SK-N-SH (cell line): ENCODE data around the gene POLD4. TPM values are rescaled to one million over a fixed set of nuclear protein-coding genes. Genes with fewer than 3 reads are reported as not detected.
"Not testable (repeated sequence)": the region's sequence is repeated elsewhere in the genome, so short reads cannot be mapped to it uniquely, and the experiment has no call there.

ENCODE experiments used
- CTCF ChIA-PET: fragments of 300-600, 350-600 bp; formaldehyde crosslinking; extraction: SDS; loops from one replicate; lab custom pipeline; 2021; lab: Yijun Ruan, JAX
- POLR2A ChIA-PET: fragments of 350-600 bp; sonication (Branson Sonifier 250); formaldehyde crosslinking; extraction: SDS; loops from one replicate; lab custom pipeline; 2020; ENCODE audit warnings: antibody characterized with exemption, inconsistent platforms; lab: Yijun Ruan, JAX
- DNase-seq: peaks from one replicate; pipeline ENCODE4 v3.0.0; 2012
- H2AFZ ChIP-seq: fragments of 200-600 bp; sonication (generic); 2 replicates; pipeline ENCODE4 v1.8.1; 2016; ENCODE audit warnings: antibody characterized with exemption, mild to moderate bottlenecking, low read depth
- H3F3A ChIP-seq: fragments of 200-600 bp; sonication (generic); replicated peaks from 2 replicates; pipeline ENCODE3; 2016; ENCODE audit warnings: antibody characterized with exemption, mild to moderate bottlenecking; ENCODE audit not compliant: insufficient read depth
- H3K27ac ChIP-seq, 2 experiments: fragments of 200-500 bp in 1 of 2; fragments of 200-600 bp in 1 of 2; sonication (Bioruptor generic) in 1 of 2; sonication (generic), shearing (Covaris generic) in 1 of 2; 2 replicates each; pipeline versions ENCODE4 v1.5.1 to v1.6.1; 2014 to 2016; ENCODE audit warnings: low read depth in 2 of 2, inconsistent platforms in 1 of 2, low read length in 1 of 2, mild to moderate bottlenecking in 1 of 2, mixed read lengths in 1 of 2
- H3K27me3 ChIP-seq: fragments of 200-600 bp; sonication (generic), shearing (Covaris generic); 2 replicates; pipeline ENCODE4 v1.6.1; 2016; ENCODE audit warnings: mixed run types; ENCODE audit not compliant: insufficient read depth
- H3K36me3 ChIP-seq, 2 experiments: fragments of 200-500 bp in 1 of 2; fragments of 200-600 bp in 1 of 2; sonication (Bioruptor generic) in 1 of 2; sonication (generic) in 1 of 2; replicated peaks in 1 of 2; 2 replicates each; pipeline versions ENCODE3 to v1.5.1; 2014 to 2016; ENCODE audit warnings: low read length in 1 of 2, mild to moderate bottlenecking in 1 of 2; ENCODE audit not compliant: insufficient read depth in 2 of 2, control insufficient read depth in 1 of 2
- H3K4me1 ChIP-seq, 2 experiments: fragments of 200-500 bp in 1 of 2; fragments of 200-600 bp in 1 of 2; sonication (Bioruptor generic) in 1 of 2; sonication (generic), shearing (Covaris generic) in 1 of 2; 2 replicates each; pipeline versions ENCODE4 v1.5.1 to v1.6.1; 2014 to 2016; ENCODE audit warnings: low read depth in 1 of 2, low read length in 1 of 2, mixed run types in 1 of 2; ENCODE audit not compliant: insufficient read depth in 2 of 2, control insufficient read depth in 1 of 2
- H3K4me2 ChIP-seq: fragments of 200-600 bp; sonication (generic), shearing (Covaris generic); 2 replicates; pipeline ENCODE4 v1.6.1; 2017; ENCODE audit warnings: mixed run types
- H3K4me3 ChIP-seq, 2 experiments: fragments of 200-500 bp in 1 of 2; fragments of 200-600 bp in 1 of 2; sonication (Bioruptor generic) in 1 of 2; sonication (generic), shearing (Covaris generic) in 1 of 2; 2 replicates each; pipeline versions ENCODE4 v1.5.1 to v1.8.1; 2014 to 2016; ENCODE audit warnings: low read depth in 2 of 2, inconsistent platforms in 1 of 2, low read length in 1 of 2, mild to moderate bottlenecking in 1 of 2, mixed read lengths in 1 of 2, moderate library complexity in 1 of 2
- H3K79me2 ChIP-seq: fragments of 200-600 bp; sonication (generic); 2 replicates; pipeline ENCODE4 v1.8.1; 2017; ENCODE audit warnings: mild to moderate bottlenecking; ENCODE audit not compliant: insufficient read depth
- H3K9ac ChIP-seq: fragments of 200-600 bp; sonication (generic); 2 replicates; pipeline ENCODE4 v1.6.1; 2017; ENCODE audit warnings: mixed run types
- H3K9me2 ChIP-seq: fragments of 200-600 bp; sonication (generic); 2 replicates; pipeline ENCODE4 v1.6.1; 2017; ENCODE audit warnings: mixed run types
- H3K9me3 ChIP-seq: fragments of 200-600 bp; sonication (generic); 2 replicates; pipeline ENCODE4 v1.6.1; 2017; ENCODE audit warnings: mixed run types, mild to moderate bottlenecking, moderate library complexity
- H4K20me1 ChIP-seq: fragments of 200-600 bp; sonication (generic); 2 replicates; pipeline ENCODE4 v1.6.1; 2017; ENCODE audit warnings: mild to moderate bottlenecking, mixed run types; ENCODE audit not compliant: insufficient read depth
- CHD2 ChIP-seq: fragments of 150-350 bp; IDR thresholded peaks from 2 replicates; pipeline ENCODE4 v1.6.1; 2018; ENCODE audit warnings: low read length; ENCODE audit not compliant: partially characterized antibody
- ELF1 ChIP-seq: IDR thresholded peaks from 2 replicates; pipeline ENCODE4 v1.4.0; 2012
- EZH2phosphoT487 ChIP-seq: fragments of 200-600 bp; sonication (generic); IDR thresholded peaks from 2 replicates; pipeline ENCODE4 v1.6.1; 2017; ENCODE audit warnings: low read depth, mixed run types, mild to moderate bottlenecking, antibody characterized with exemption, moderate library complexity, borderline replicate concordance
- FOSL2 ChIP-seq: IDR thresholded peaks from 2 replicates; pipeline ENCODE4 v1.4.0; 2012; ENCODE audit warnings: low read depth, mild to moderate bottlenecking, moderate library complexity, borderline replicate concordance
- FOXJ3 ChIP-seq: sonication (generic); formaldehyde crosslinking; IDR thresholded peaks from 2 replicates; pipeline ENCODE4 v1.5.1; 2020; ENCODE audit warnings: mild to moderate bottlenecking, missing genetic modification reagents
- FOXM1 ChIP-seq: IDR thresholded peaks from 2 replicates; pipeline ENCODE4 v1.4.0; 2012; ENCODE audit warnings: low read depth, mild to moderate bottlenecking
- GABPA ChIP-seq: IDR thresholded peaks from 2 replicates; pipeline ENCODE4 v1.4.0; 2012; ENCODE audit warnings: low read depth, mild to moderate bottlenecking
- GATA2 ChIP-seq: sonication (generic); formaldehyde crosslinking; IDR thresholded peaks from 2 replicates; pipeline ENCODE4 v1.5.0; 2020; ENCODE audit warnings: mild to moderate bottlenecking, missing genetic modification reagents
- MEF2A ChIP-seq: IDR thresholded peaks from 2 replicates; pipeline ENCODE4 v1.4.0; 2012; ENCODE audit warnings: low read depth, borderline replicate concordance
- MXI1 ChIP-seq: IDR thresholded peaks from 2 replicates; pipeline ENCODE4 v1.6.1; 2012; ENCODE audit warnings: mild to moderate bottlenecking, low read depth, low read length, improper control_type of control experiment
- NFIC ChIP-seq: IDR thresholded peaks from 2 replicates; pipeline ENCODE4 v1.4.0; 2012; ENCODE audit warnings: borderline replicate concordance
- POLR2AphosphoS5 ChIP-seq: IDR thresholded peaks from 2 replicates; pipeline ENCODE4 v1.6.1; 2012; ENCODE audit warnings: low read depth, low read length
- RAD21 ChIP-seq: IDR thresholded peaks from 2 replicates; pipeline ENCODE4 v1.6.1; 2012; ENCODE audit warnings: mild to moderate bottlenecking, low read length
- RCOR1 ChIP-seq: fragments of 150-350 bp; IDR thresholded peaks from 2 replicates; pipeline ENCODE4 v1.6.1; 2017; ENCODE audit warnings: antibody characterized with exemption, low read length
- RFX5 ChIP-seq: IDR thresholded peaks from 2 replicates; pipeline ENCODE4 v1.6.1; 2012; ENCODE audit warnings: mild to moderate bottlenecking, improper control_type of control experiment, low read length
- TAF1 ChIP-seq: IDR thresholded peaks from 2 replicates; pipeline ENCODE4 v1.6.1; 2012; ENCODE audit warnings: low read depth, mild to moderate bottlenecking, low read length, moderate library complexity, borderline replicate concordance
- TCF12 ChIP-seq: IDR thresholded peaks from 2 replicates; pipeline ENCODE4 v1.4.0; 2012
- TEAD4 ChIP-seq: IDR thresholded peaks from 2 replicates; pipeline ENCODE4 v1.4.0; 2012; ENCODE audit warnings: mild to moderate bottlenecking, borderline replicate concordance; ENCODE audit not compliant: insufficient read depth
- YY1 ChIP-seq: IDR thresholded peaks from 2 replicates; pipeline ENCODE4 v1.4.0; 2012; ENCODE audit warnings: low read depth, mild to moderate bottlenecking
- WGBS: methylation state at CpG from one replicate; pipeline ENCODE4 v1.1.6; 2017; ENCODE audit warnings: low lambda C conversion rate; 5-methylcytosine and 5-hydroxymethylcytosine counted together
- polyA plus RNA-seq, 3 experiments: library from polyadenylated mRNA; depleted of rRNA; stranded (reverse); fragments of >200 nt; gene quantifications; 2 replicates each; pipeline ENCODE4 v1.2.3, GENCODE V29; 2012
- TF ChIP-seq, protein P1 (sequence below): IDR thresholded peaks from 2 replicates; pipeline ENCODE4 v1.4.0; 2012; ENCODE audit warnings: low read depth, borderline replicate concordance
- TF ChIP-seq, protein P2 (sequence below): IDR thresholded peaks from 2 replicates; pipeline ENCODE4 v1.4.0; 2012; ENCODE audit warnings: low read depth, borderline replicate concordance
- TF ChIP-seq, protein P3 (sequence below): fragments of 150-350 bp; IDR thresholded peaks from 2 replicates; pipeline ENCODE4 v1.6.1; 2016; ENCODE audit warnings: mild to moderate bottlenecking, low read depth, low read length

POLD4 gene
- 80.4 and 89.4 TPM in 2 replicates for polyA plus RNA-seq (2012; rRNA removed)
- 38.1 and 46.2 TPM in 2 replicates for polyA plus RNA-seq (2012; cell fraction: cytosol; rRNA removed)
- 161 and 245 TPM in 2 replicates for polyA plus RNA-seq (2012; cell fraction: nucleus; rRNA removed)

DNA sequence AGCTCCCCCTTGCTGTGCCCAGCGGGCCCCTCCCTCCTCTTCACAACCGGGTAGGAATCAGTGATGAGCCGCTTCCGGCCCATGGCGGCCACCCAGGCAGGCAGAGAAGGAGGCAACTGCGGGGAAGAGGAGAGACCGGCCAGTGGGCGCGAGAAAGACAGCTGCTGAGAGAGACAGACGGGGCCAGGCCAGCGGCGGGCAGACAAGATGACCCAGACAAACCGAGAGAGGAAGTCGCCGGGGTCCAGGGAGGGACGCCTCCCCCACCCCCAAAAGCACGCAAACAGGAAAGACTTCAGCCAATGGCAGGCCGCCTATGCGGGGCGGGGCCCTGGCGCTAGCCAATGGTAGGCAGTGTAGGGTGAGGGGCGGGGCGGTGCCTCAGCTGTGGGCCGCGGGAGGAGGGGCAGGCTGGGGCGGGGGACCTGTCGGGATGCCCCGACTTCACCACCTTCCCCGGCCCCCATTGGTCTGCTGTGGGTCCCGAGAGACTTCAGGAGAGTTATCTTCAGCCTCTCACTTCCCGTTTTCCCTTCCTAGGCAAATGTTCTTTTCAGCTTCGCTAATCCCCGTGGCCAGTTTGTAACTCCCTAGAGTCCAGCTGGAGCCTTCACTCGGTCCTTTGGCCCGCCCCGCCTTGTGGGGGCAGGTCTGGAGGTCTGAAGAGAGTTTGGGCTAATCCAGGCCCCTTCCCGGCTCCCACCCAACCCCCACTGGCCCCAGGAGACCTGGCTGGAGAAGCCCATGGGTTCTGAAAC lies at the start of gene POLD4:
TSS of gene POLD4 (minus strand) at position 230 of the 758 bp plus-strand sequence. CDS start at position 83, 147 bp downstream.
- Histone ChIP-seq H3K36me3 (no peaks in the 10 kb centered on the region), H3K9me2 (no peaks in the 10 kb centered on the region), H3K4me1 (peaks cover 44 to 51% of the 10 kb centered on the region in 2 experiments; a peak in 3 of 4 replicates), H3K4me2 (peak within 1 kb of the TSS; percentile 85), H3K9ac (peak within 1 kb of the TSS; percentile 91), H3F3A (peaks cover 48% of the 10 kb centered on the region), H3K27ac (peak within 1 kb of the TSS; percentile 92 to 99), H3K9me3 (no peaks in the 10 kb centered on the region), H4K20me1 (peaks cover 3% of the 10 kb centered on the region; the same call in 1 of the 2 replicates), H3K27me3 (no peaks in the 10 kb centered on the region), H3K4me3 (peak within 1 kb of the TSS; percentile 66 to 76), H2AFZ (peak within 1 kb of the TSS; percentile 62; the same call in 1 of the 2 replicates), H3K79me2 (peaks cover 21% of the 10 kb centered on the region)
- ChIA-PET POLR2A (interaction anchor here (0.6 to 3.2 kb wide), 7 partner anchors 17 to 55 kb away, joined by 3 to 9 read pairs (median 5); partner anchors contain the start of genes PPP1CA and RAD9A), CTCF (interaction anchor here (0.9 to 20.0 kb wide), 8 partner anchors 8 to 91 kb away, joined by 3 to 955 read pairs (median 7); partner anchors contain the start of genes ANKRD13D and CLCF1)
- peak; percentile 66 for TF ChIP-seq ELF1
- no peak for TF ChIP-seq NFIC
- peak; percentile 81 for TF ChIP-seq POLR2AphosphoS5
- TF ChIP-seq FOSL2: no peak; the same call in 1 of the 2 replicates
- TF ChIP-seq YY1: peak; percentile 77
- TF ChIP-seq RAD21: no peak
- no peak for TF ChIP-seq FOXJ3 (CRISPR knock-in tag)
- TF ChIP-seq TCF12: no peak
- peak; percentile 94 for TF ChIP-seq CHD2
- TF ChIP-seq MEF2A: no peak
- TF ChIP-seq MXI1: no peak
- TF ChIP-seq TAF1: peak; percentile 54
- TF ChIP-seq, protein P1, sequence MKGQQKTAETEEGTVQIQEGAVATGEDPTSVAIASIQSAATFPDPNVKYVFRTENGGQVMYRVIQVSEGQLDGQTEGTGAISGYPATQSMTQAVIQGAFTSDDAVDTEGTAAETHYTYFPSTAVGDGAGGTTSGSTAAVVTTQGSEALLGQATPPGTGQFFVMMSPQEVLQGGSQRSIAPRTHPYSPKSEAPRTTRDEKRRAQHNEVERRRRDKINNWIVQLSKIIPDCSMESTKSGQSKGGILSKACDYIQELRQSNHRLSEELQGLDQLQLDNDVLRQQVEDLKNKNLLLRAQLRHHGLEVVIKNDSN: no peak
- peak; percentile 51 for TF ChIP-seq GABPA
- no peak for TF ChIP-seq EZH2phosphoT487
- no peak for TF ChIP-seq FOXM1
- TF ChIP-seq GATA2 (CRISPR knock-in tag): no peak
- TF ChIP-seq, protein P2, sequence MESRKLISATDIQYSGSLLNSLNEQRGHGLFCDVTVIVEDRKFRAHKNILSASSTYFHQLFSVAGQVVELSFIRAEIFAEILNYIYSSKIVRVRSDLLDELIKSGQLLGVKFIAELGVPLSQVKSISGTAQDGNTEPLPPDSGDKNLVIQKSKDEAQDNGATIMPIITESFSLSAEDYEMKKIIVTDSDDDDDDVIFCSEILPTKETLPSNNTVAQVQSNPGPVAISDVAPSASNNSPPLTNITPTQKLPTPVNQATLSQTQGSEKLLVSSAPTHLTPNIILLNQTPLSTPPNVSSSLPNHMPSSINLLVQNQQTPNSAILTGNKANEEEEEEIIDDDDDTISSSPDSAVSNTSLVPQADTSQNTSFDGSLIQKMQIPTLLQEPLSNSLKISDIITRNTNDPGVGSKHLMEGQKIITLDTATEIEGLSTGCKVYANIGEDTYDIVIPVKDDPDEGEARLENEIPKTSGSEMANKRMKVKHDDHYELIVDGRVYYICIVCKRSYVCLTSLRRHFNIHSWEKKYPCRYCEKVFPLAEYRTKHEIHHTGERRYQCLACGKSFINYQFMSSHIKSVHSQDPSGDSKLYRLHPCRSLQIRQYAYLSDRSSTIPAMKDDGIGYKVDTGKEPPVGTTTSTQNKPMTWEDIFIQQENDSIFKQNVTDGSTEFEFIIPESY: peak; percentile 64; the same call in 1 of the 2 replicates
- TF ChIP-seq TEAD4: no peak
- no peak for TF ChIP-seq RCOR1
- TF ChIP-seq RFX5: peak; percentile 39; the same call in 1 of the 2 replicates
- TF ChIP-seq, protein P3, sequence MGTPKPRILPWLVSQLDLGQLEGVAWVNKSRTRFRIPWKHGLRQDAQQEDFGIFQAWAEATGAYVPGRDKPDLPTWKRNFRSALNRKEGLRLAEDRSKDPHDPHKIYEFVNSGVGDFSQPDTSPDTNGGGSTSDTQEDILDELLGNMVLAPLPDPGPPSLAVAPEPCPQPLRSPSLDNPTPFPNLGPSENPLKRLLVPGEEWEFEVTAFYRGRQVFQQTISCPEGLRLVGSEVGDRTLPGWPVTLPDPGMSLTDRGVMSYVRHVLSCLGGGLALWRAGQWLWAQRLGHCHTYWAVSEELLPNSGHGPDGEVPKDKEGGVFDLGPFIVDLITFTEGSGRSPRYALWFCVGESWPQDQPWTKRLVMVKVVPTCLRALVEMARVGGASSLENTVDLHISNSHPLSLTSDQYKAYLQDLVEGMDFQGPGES: 0 out of 2 replicates have a peak, but pooled peaks have one; percentile 29
- DNase-seq: peak; percentile 97
- 3% methylated on average over 20 of the region's 37 CpGs for WGBS

DNA sequence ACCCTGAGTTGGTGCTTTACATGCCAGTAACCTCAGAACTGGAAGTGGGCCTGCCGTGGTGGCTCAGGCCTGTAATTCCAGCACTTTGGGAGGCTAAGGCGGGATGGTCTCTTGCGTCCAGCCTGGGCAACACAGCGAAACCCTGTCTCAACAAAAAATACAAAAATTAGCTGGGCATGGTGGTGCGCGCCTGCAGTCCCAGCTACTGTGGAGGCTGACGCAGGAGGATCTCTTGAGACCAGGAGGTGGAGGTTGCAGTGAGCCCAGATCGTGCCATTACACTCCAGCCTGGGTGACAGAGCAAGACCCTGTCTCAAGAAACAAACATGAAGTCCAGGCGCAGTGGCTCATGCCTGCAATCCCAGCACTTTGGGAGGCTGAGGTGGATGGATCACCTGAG lies 49.7 kb upstream of the POLD4 start:
- CTCF ChIA-PET: interaction anchor here (0.7 to 4.1 kb wide), 3 partner anchors 11 to 182 kb away, joined by 3 to 32 read pairs (median 20); partner anchors contain the start of genes RAD9A and TMEM134
- Histone ChIP-seq H3K36me3 (peaks cover 3 to 13% of the 10 kb centered on the region in 2 experiments), H3K4me1 (peaks cover 9 to 17% of the 10 kb centered on the region in 2 experiments; a peak in 2 of 4 replicates), H3K79me2 (peaks cover 25% of the 10 kb centered on the region), H4K20me1 (peaks cover 14% of the 10 kb centered on the region)
- H3F3A ChIP-seq, DNase-seq, H2AFZ ChIP-seq, H3K4me3 ChIP-seq, H3K9ac ChIP-seq, H3K27me3 ChIP-seq, H3K9me2 ChIP-seq, H3K27ac ChIP-seq, POLR2A ChIA-PET, H3K9me3 ChIP-seq, H3K4me2 ChIP-seq: not testable (repeated sequence)
- 97% methylated on average over 9 of the region's 9 CpGs for WGBS
